ENCODE results near the gene GABBR1.
A peak's percentile ranks its signal among the peaks of the same experiment; 100 is the strongest.
"Not testable (repeated sequence)": the region's sequence is repeated elsewhere in the genome, so short reads cannot be mapped to it uniquely, and the experiment has no call there.

Gene GABBR1

DNA sequence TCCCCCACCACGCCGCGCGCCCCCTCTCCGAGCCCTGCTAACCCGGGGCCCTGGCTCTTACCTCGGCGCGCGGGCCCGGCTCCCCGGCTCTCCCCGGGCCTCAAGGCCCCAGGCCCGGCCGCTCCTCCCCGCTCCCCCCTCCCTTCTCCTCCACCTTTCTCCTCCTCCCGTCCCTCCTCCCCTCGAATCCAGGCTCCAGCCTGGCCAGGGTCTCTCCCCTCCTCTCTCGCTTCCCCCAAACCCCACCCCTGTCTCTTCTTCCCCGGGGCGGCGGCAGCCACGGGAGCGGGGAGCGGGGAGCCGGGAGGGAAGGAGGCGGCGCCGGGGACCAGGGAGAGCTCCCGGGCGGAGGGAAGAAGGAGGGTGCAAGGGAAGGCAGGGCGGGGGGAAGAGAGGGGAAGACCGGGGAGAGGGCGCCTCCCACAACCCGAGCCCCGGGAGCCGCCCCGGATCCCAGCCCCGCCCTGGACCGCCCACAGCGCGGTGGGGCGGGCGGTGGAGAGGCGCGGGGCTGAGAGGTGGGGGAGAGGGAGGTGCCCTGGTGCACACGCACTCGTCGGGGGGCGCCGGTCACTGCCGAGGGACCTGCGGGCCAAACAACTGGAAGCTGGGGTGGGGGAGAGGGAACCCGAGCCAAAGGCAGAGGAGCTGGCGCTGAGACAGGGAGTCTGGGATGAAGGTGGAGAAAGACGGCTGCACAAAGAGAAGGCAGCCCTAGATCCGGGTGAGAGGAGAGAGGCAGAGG is at the start of gene GABBR1:
GABBR1 (minus strand) TSS at position 395 of the 745 bp plus-strand sequence. CDS start 798 bp downstream, outside the sequence.
- DNase-seq: no peak

DNA sequence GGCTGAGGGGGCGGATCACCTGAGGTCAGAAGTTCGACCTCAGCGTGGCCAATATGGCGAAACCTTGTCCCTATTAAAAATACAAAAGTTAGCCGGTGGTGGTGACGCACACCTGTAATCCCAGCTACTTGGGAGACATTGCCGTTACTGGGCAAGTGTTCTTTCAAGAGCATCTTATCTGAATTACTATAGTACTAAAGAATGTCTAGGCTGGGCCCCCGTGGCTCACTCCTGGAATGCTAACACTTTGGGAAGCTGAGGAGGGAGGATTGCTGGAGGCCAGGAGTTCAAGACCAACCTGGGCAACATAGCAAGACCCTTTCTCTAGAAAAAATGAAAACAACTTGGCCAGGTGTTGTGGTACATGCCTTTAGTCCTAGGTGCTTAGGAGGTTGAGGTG is 48.8 kb upstream of the GABBR1 start:
- DNase-seq: no peak

DNA sequence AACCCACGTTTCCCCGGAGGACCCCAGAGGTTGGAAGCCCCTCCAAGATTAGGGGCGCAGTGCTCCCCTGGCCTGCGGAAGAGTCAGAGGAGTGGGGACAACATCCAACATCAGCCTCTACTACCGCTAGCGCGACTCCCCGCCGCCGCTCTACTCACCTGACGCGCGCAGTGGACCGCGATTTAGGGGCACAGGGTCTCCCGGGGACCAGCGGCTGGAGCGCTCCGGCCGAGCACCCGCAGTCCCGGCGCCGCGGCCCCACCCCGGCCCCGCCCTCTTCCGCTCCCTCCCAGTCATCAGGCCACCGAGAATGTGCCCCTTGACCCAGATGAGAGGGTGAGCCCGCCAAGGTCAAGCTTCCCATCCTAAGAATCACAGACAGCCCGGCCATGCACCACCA is 47.9 kb upstream of the GABBR1 start, which contains the start of gene ZFP57:
ZFP57 (minus strand) TSS at position 249 of the 400 bp plus-strand sequence. CDS start 4,149 bp downstream, outside the sequence.
- DNase-seq: no peak

DNA sequence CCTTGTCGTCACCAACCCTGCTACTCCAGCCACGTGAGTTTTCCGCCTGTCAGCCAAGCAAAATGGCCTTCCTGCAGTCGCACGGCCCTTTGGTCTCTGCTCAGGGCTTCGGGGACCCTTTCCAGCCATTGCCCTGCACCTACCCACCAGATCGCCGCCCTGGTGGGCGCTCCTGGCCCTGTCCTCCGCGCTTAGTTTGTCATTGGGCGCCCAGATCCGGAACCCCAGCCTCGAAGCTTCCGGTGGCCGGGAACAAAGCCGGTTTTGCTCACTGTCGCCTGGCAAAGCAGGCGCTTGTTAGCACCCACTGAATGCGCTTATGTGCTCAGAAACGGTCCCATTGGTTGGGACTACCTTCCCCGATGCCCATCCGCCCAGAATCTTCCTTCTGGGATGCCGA is 47.4 kb upstream of the GABBR1 start:
- no peak for DNase-seq

DNA sequence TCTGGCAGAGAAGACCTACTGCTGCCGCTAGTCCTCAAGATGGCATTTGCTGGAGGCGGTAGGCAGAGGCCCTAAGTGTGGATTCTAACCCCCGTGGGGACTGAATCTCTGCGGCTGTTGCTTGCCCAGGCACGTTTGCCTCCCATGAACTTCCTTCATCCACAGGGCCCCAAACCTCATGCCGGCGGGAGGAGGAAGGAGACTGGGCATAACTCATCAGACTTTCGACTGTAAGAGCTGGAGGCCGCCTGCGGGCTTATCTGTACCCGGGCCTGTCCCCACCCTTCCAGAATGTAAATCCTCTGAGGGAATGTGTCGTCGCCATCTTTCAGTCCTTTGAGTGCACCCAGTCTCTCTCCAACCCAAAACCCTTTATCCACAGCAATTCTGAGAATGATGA is 47.0 kb upstream of the GABBR1 start:
- no peak for DNase-seq

DNA sequence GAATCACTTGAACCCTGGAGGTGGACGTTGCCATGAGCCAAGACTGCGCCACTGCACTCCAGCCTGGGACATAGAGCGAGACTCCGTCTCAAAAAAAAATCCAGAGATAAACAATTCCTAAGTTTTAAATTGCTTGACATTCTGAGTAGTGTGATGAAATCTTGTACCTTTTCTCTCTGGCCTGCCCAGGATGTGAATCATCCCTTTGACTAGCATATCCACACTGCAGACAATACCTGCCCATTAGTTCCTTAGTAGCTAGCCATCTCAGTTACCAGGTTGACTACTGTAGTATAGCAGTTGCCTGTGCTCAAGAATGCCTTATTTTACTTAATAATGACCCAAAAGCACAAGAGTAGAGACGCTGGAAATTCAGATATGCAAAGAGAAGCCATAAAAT is 45.1 kb upstream of the GABBR1 start:
- no peak for DNase-seq

DNA sequence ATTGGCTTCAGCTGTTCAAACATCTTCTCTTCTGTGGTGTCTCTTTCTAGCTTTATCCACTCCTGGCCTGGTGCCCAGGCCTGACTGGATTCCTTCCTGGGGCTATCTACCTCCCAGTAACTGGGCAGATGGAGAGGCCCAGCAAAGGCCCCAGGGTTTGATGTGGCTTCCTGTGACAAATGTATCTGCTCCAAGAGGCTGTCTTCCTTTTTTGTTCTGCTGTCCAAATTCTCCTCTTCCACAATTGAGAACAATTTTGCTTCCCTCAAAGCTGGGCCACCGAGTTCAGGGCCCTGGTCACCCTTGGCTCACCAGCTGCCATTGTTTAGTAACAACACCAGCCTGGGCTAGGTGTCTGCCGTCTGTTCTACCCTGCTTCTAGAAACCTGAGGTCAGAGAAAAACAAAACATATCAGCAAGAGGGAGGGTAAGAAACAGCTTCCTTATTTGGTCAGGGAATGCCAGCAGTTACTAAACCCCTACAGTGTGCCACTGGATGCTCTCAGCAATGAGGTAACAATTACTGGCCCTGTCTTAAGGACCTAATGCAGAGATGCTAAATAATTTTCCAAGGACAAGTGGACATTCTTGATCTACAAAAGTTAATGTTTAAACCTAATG is 44.1 kb upstream of the GABBR1 start:
- DNase-seq: peak; percentile 27

DNA sequence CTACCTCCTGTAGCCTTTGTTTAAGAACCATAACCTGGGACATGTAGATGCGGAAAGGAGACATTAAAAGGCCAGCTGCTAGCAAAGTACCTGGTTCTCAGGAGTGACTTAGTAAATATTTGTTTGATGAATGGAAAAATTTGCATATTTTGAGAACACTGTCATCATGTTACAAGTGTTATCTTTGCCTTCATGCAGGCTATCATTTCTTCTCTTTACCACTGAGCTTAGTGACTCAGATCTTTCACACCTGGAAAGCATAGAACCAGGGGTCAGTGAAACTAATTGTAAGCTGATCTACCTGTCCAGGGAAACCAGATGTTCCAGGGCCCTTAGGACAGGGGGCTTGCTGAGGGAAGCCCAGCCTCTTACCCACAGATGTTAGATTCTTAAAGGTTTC is 42.6 kb upstream of the GABBR1 start:
- no peak for DNase-seq

DNA sequence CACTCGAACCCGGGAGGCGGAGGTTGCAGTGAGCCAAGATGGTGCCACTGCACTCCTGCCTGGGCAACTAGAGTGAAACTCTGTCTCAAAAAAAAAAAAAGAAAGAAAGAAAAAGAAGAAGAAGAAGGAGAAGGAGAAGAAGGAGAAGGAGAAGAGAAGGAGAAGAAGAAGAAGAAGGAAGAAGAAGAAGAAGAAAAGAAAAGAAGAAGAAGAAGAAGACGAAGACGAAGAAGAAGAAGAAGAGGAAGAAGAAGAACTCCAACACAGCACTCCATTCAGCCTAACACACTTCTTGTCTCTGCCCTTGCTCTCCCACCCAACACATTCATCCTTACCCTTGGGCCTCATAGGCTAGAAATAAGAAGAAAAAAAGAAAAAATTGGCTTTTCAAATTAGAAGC is 41.0 kb upstream of the GABBR1 start:
- no peak for DNase-seq

DNA sequence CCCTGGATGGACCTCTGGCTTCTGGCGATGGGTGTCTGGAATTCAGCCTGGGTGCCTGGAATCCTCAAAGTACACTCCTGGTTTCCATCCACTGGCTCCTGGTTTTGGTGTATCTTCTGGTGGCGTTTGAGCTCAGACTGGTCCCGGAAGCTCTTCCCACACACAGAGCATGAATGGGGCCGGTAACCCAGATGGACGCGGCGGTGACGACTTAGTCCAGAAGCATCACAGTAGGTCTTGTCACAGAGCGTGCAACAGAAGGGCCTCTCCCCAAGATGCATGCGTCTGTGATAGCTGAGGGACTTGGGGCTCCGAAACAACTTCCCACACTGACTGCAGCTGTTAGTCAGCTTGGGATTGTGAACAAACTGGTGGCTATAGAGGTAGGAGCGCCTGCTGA is 40.2 kb upstream of the GABBR1 start:
- no peak for DNase-seq

DNA sequence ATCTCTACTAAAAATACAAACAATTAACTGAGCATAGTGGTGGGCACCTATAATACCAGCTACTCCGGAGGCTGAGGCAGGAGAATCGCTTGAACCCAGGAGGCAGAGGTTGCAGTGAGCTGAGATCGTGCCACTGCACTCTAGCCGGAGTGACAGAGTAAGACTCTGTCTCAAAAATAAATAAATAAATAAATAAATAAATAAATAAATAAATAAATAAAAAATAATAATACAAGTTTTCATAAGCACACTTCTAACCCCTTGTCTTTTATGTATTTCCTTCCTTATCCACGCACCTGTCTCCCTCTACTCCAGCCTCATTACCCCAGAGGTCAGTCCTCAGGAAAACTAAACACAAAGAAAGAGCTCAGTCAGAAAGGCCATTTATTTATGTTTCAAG is 39.1 kb upstream of the GABBR1 start:
- not testable (repeated sequence) for DNase-seq

DNA sequence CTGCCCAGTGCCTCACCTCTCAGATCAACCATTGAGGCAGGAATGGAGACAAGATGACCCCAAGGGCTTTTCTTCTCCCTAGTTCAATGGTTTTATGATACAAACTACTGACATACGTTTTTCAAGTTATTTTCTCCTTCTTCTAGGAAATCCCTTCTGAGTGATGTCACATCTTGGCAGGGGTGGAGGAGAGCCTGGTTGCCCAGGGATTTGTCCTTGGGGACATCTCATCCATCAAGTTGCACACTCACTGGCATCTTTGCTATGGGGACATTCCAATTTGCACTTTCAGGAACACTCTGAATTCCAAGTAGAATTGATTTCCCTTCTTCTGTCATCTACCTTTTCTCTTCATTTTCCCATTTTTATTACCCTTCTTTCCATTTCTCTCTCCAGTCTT is 38.0 kb upstream of the GABBR1 start:
- no peak for DNase-seq

DNA sequence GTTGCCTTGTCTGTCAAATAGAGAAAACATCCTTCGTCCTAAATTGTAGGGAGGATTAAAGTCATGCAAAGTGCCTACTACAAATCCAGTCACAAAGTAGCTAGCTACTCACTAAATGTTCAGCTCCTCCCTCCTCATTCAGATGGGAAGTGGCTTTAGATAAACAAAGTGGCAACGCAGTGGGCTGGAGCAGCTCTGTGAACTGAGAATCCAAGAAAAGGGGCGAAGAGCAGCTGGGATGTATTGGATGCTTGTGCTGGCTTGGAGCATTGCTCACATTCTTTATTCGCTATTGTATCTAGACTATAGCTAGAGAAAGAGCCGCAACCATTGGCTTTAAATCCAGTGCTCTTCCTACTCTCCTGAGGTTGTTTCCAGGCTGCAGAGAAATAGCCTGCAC is 34.2 kb upstream of the GABBR1 start:
- no peak for DNase-seq

DNA sequence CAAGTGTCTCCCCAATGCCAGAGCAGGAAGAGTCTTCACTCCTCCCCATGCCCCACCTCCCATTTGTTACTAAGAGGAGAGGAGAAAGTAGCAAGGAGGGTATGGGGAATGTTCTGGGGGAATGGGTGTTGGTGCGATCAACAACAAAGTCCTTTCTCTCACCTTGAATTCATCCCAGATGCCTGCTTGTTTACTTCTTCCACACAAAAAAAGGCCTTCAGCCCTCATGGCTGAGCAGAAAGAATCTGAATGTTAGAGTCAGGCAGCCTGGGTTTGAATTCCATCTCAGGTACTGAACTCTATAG is 33.8 kb upstream of the GABBR1 start:
- DNase-seq: no peak

DNA sequence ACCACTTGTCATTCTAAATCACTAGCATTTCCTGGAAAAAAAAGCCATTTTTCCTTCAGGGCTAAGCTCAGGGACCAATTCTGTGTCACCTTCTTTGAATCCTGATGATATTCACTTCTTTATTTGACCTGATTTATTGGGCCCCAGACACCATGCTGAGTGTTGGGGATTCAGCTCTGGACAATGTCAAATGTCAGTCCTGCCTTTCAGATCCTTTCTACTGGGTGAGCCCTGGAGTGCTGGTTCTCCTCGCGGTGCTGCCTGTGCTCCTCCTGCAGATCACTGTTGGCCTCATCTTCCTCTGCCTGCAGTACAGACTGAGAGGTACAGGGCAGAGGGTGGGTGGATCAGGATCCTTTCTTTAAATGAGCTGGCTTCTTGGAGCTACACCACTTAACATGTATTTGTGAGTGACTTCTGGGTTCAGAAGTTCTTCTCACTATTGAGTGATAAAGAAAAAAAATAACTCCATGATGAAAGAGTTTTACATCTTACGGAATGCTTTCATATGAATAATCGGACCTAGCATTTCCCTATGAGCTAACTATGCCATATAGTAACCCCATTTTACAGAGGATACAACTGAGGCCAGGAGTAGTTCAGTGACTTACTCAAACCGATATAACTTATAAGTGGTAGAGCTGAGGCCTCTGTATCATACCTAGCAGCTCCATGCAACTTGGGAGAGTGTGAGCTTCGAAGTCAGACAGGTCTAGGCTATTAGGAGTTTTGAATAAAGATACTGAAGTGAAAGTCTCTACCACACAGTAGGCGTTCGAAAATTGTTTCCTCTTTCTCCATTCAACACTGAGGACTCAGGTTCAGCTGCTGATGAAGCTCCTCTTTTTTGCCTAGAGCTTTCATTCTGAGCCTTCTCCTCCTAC is 33.2 kb upstream of the GABBR1 start:
- DNase-seq: no peak

DNA sequence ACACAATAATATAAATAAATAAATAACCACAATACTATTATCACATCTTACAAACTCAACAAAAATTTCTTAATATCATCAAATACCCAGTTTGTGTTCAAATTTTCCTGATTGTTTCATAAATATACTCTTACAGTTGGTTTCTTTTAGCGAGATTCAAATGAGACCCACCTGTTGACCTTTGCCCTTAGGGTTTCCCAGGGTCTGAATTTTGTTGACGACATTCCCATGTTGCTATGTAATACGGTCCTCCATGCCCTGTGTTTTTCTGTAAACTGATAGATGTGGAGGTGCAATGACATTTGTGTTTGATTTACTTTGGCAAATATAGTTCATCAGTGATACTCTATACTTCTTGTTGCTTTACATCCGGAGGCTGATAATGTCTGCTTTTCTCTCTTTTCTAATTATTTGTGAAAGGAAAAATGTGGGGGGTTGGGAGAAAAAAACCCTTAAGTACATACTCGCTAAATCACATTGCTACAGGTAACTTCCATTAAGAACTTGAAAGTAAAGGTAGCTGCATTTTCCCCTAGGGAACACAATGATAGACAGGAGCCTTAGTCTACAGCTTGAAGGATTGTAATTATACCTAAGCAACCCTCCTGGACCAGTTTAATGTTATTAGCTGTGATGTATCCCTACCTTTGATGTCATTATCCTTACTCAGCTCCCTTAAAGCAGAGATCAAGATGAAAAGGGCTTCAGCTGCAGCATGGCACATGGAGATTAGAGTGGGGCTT is 30.5 kb upstream of the GABBR1 start:
- DNase-seq: no peak

DNA sequence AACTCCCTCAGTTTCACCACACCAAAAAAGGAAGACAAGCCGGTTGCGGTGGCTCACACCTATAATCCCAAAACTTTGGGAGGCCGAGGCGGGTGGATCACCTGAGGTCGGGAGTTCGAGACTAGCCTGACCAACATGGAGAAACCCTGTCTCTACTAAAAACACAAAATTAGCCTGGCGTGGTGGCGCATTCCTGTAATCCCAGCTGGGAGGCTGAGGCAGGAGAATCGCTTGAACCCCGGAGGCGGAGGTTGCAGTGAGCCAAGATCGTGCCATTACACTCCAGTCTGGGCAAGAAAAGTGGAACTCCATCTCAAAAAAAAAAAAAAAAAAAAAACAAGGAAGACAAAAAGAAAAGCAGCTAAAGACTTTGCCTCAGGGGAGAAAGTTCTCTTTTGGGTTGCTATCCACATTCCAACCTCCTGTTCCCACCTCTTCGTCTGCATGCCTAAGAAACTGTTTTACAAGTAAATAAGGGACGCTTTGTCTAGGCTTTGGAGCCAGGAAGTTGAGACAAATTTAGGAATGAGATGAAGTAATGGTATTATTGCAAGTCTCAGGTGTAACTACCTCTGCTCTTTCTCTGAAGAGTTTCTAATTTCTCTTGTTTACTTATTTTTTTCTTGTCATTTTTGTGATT is 28.6 kb upstream of the GABBR1 start:
- DNase-seq: not testable (repeated sequence)

DNA sequence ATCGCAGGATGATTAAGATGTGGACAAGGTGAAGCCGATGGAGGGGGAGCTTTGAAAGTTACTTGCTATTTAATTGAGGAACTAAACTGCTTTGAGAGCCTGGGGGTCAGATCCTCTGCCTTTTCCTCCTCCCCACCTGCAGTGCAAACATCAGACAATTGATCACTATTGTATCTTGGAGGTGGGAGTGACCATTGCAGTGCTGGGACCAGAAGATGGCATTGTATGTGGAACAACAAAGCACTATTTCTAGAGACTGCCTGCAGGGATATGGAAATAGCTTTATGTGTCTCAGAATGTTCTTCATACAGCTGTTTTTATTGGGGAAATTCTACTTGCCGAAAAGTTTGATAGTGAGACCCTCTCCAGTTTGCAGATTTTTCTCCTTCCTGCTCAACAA is 28.1 kb upstream of the GABBR1 start:
- no peak for DNase-seq

DNA sequence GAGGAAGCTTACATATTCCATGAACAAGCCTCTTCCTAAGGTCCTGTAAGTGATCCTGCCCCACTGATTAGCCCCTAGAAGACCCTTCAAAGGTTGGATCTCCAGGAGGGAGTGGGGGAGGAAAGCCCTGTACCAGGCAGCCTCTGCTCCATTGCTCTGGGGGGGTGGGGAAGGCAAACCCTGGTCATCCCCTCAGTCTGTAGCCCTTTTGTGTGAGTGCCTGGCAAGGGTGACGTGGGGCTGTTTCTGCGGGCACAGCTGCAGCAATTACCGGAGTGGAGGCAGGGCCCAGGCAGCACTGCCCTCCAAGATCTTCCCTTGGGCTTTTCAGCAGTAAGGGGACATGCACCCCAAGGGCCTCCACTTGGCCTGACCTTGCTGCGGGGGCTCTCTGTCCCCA is 23.8 kb upstream of the GABBR1 start, which contains the start of gene MOG:
MOG (plus strand) TSS at position 295 of the 400 bp plus-strand sequence. CDS start 118 bp downstream, outside the sequence.
- no peak for DNase-seq

DNA sequence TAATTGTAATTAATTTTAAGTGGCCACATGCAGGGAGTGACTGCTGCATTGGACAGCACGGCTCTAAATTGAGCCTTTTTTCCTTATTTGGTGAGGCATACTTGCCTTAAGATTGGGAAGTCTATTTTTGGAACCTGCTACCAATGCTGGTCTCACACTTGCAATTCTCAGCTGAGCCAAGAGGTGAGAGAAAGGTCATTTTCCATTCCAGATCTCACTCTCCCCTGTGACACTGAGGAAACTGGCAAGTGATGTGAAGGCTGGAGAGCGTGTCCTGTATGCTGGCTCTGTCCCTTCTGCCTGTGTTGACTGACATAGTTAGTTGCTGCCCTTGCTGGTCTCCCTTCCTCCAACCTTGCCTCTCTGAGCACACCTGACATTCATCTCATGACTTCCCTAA is 23.2 kb upstream of the GABBR1 start:
- DNase-seq: no peak

DNA sequence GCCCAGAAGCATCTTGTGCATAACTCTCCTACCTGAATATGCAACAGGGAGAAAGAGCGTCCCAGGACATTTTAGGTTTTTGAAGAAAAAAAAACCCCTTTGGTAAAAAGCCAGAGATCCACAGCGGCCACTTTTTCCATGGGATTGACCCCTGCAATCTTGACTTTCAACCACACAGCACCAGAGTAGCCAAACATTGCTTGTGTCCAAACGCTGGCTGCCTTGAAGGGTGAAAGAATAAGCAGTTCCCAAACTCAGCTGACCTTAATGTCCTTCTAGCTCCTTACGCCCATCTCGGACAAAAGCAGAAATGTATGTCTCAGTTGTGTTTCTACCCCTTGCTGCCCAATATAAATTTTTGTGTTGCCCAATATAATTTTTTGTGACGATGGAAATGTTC is 22.7 kb upstream of the GABBR1 start:
- DNase-seq: no peak

DNA sequence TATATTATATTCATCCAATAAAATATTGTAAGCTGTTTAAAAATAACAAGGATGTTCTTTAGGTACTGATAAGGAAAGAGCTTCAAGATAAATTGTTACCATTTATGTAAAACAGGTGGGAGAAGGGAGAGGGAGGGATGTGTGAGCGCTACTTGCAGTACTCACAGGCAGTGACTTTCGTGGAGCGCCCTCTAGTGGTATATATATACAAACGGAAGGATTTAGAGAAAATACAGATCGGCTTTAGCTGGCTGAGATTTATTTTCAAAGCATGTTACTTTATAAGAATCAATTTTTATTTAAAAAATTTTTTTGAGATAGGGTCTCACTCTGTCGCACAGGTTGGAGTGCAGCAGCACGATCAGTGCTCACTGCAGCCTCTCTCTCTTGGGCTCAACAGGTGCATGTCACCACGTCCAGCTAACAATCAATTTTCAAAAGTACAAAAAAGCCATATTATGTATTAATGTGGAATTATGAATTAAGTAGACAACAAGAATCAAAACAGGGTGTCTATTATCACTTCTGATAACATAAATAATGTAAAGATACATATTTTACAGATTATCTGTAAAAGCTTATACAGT is 20.6 kb upstream of the GABBR1 start:
- peak; percentile 62 for DNase-seq

All from NCI-H2029 (cell line).